HCT116 (cell line): ENCODE data around the gene BDNF.

ENCODE experiments used
- SIN3A ChIP-seq: IDR thresholded peaks from 2 replicates; pipeline ENCODE4 v1.6.1; 2012; ENCODE audit warnings: low read depth
- YY1 ChIP-seq: IDR thresholded peaks from 2 replicates; pipeline ENCODE4 v1.6.1; 2011; ENCODE audit warnings: low read length, low read depth, moderate library complexity, mild to moderate bottlenecking; ENCODE audit not compliant: insufficient replicate concordance; ENCODE audit errors: extremely low read depth
- TF ChIP-seq, protein P1 (sequence below), 3 experiments: fragments of 200-600 bp in 1 of 3; sonication (generic) in 1 of 3; IDR thresholded peaks in 2 of 3; conservative IDR thresholded peaks in 1 of 3; 2 replicates each; pipeline ENCODE4 v1.5.1; 2012 to 2017; ENCODE audit warnings: low read depth in 2 of 3, low read length in 2 of 3, antibody characterized with exemption in 1 of 3, borderline replicate concordance in 1 of 3, control low read depth in 1 of 3, mild to moderate bottlenecking in 1 of 3, mixed read lengths in 1 of 3, mixed run types in 1 of 3, moderate library complexity in 1 of 3; ENCODE audit not compliant: insufficient read depth in 1 of 3

DNA sequence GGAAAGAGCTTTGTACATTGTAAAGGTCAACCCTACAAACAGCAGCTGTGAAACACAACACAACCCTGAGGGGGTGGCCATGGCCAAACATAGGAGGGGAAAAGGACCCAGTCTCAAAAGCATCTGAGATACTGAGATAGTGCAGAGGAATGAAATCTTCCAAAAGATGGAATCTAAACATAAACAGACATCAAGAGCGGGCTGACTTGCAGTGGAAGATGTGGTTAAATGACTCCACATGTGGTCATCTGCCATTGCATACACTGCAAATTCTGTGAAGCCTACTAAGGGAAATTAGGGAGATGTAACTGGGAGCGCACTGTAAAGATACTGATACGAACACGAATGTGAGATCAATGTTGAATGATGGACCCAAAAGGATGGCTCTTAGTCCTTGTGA is 22.0 kb downstream of the BDNF start:
- TF ChIP-seq, protein P1, sequence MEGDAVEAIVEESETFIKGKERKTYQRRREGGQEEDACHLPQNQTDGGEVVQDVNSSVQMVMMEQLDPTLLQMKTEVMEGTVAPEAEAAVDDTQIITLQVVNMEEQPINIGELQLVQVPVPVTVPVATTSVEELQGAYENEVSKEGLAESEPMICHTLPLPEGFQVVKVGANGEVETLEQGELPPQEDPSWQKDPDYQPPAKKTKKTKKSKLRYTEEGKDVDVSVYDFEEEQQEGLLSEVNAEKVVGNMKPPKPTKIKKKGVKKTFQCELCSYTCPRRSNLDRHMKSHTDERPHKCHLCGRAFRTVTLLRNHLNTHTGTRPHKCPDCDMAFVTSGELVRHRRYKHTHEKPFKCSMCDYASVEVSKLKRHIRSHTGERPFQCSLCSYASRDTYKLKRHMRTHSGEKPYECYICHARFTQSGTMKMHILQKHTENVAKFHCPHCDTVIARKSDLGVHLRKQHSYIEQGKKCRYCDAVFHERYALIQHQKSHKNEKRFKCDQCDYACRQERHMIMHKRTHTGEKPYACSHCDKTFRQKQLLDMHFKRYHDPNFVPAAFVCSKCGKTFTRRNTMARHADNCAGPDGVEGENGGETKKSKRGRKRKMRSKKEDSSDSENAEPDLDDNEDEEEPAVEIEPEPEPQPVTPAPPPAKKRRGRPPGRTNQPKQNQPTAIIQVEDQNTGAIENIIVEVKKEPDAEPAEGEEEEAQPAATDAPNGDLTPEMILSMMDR (IDR thresholded peaks at IDR 0.05 in 2 of 3, conservative IDR thresholded peaks at IDR 0.05 in 1 of 3; ENCODE audit: borderline replicate concordance in 1 of 3, insufficient read depth in 1 of 3, low read depth in 2 of 3, low read length in 2 of 3), result no peak
- TF ChIP-seq SIN3A (no peak), YY1 (no peak)
